SK-N-SH treated with all-trans-retinoic acid at 6 μM for 48 hours (cell line): ENCODE results near the gene SLC6A6.

Source experiments
- ATAC-seq: fragments of 200-7000 bp; cut with Tn5 transposase; 3 replicates; pipeline ENCODE4 v1.9.1; 2020; ENCODE audit warnings: mild to moderate bottlenecking, moderate library complexity
- ARNTL ChIP-seq: fragments of 450-650 bp; formaldehyde crosslinking; IDR thresholded peaks from 2 replicates; pipeline ENCODE4 v1.5.0; 2020; ENCODE audit warnings: low read depth, mild to moderate bottlenecking, moderate library complexity, borderline replicate concordance
- BACH2 ChIP-seq: fragments of 250-450 bp; sonication (Bioruptor Pico); IDR thresholded peaks from 2 replicates; pipeline ENCODE4 v1.9.0; 2021; ENCODE audit warnings: mild to moderate bottlenecking, borderline replicate concordance
- CREB5 ChIP-seq: fragments of 250-450 bp; sonication (Bioruptor Pico); IDR thresholded peaks from 2 replicates; pipeline ENCODE4 v1.5.1; 2020; ENCODE audit warnings: low read depth, mild to moderate bottlenecking, moderate library complexity
- CSDC2 ChIP-seq: fragments of 250-450 bp; sonication (Bioruptor Pico); IDR thresholded peaks from 2 replicates; pipeline ENCODE4 v1.5.0; 2020; ENCODE audit warnings: mild to moderate bottlenecking, moderate library complexity
- CSRNP3 ChIP-seq: fragments of 250-450 bp; sonication (Bioruptor Pico); IDR thresholded peaks from 2 replicates; pipeline ENCODE4 v1.5.1; 2021; ENCODE audit warnings: mild to moderate bottlenecking, moderate library complexity
- ESRRG ChIP-seq: fragments of 250-450 bp; sonication (Bioruptor Pico); IDR thresholded peaks from 2 replicates; pipeline ENCODE4 v1.6.1; 2021; ENCODE audit warnings: mild to moderate bottlenecking
- GLIS3 ChIP-seq: fragments of 250-450 bp; sonication (Bioruptor Pico); IDR thresholded peaks from 2 replicates; pipeline ENCODE4 v1.5.0; 2020; ENCODE audit warnings: mild to moderate bottlenecking, moderate library complexity
- ISL1 ChIP-seq: fragments of 250-450 bp; sonication (Bioruptor Pico); IDR thresholded peaks from 2 replicates; pipeline ENCODE4 v2.1.2; 2022; ENCODE audit warnings: mild to moderate bottlenecking, moderate library complexity
- OSR1 ChIP-seq: fragments of 250-450 bp; sonication (Bioruptor Pico); IDR thresholded peaks from 2 replicates; pipeline ENCODE4 v1.8.0; 2022; ENCODE audit warnings: moderate library complexity, mild to moderate bottlenecking, inconsistent platforms
- PATZ1 ChIP-seq: fragments of 250-450 bp; sonication (Bioruptor Pico); IDR thresholded peaks from 2 replicates; pipeline ENCODE4 v1.8.0; 2020; ENCODE audit warnings: mild to moderate bottlenecking, moderate library complexity, borderline replicate concordance
- POU6F1 ChIP-seq: fragments of 250-450 bp; sonication (Bioruptor Pico); IDR thresholded peaks from 2 replicates; pipeline ENCODE4 v1.8.0; 2021; ENCODE audit warnings: low read depth, mild to moderate bottlenecking, moderate library complexity, borderline replicate concordance
- PPARA ChIP-seq: fragments of 250-450 bp; sonication (Bioruptor Pico); IDR thresholded peaks from 2 replicates; pipeline ENCODE4 v1.5.0; 2020; ENCODE audit warnings: mild to moderate bottlenecking, borderline replicate concordance
- RARB ChIP-seq: fragments of 250-450 bp; sonication (Bioruptor Pico); IDR thresholded peaks from 2 replicates; pipeline ENCODE4 v1.8.0; 2021; ENCODE audit warnings: mild to moderate bottlenecking, moderate library complexity
- SNAI2 ChIP-seq: fragments of 250-450 bp; sonication (Bioruptor Pico); IDR thresholded peaks from 2 replicates; pipeline ENCODE4 v1.5.0; 2020; ENCODE audit warnings: mild to moderate bottlenecking, moderate library complexity
- TCF4 ChIP-seq: fragments of 250-450 bp; sonication (Bioruptor Pico); IDR thresholded peaks from 2 replicates; pipeline ENCODE4 v1.8.0; 2021; ENCODE audit warnings: mild to moderate bottlenecking, moderate library complexity, borderline replicate concordance
- TOX ChIP-seq: fragments of 250-450 bp; sonication (Bioruptor Pico); IDR thresholded peaks from 2 replicates; pipeline ENCODE4 v1.8.0; 2021; ENCODE audit warnings: mild to moderate bottlenecking, moderate library complexity, borderline replicate concordance
- TSHZ2 ChIP-seq: fragments of 250-450 bp; sonication (Bioruptor Pico); IDR thresholded peaks from 2 replicates; pipeline ENCODE4 v1.5.0; 2020; ENCODE audit warnings: mild to moderate bottlenecking, moderate library complexity
- ZFP3 ChIP-seq: fragments of 250-450 bp; sonication (Bioruptor Pico); IDR thresholded peaks from 2 replicates; pipeline ENCODE4 v1.5.0; 2020; ENCODE audit warnings: mild to moderate bottlenecking, moderate library complexity
- ZFP30 ChIP-seq: fragments of 450-650 bp; formaldehyde crosslinking; IDR thresholded peaks from 2 replicates; pipeline ENCODE4 v1.5.0; 2022; ENCODE audit warnings: mild to moderate bottlenecking, moderate library complexity
- ZNF565 ChIP-seq: fragments of 450-650 bp; formaldehyde crosslinking; conservative IDR thresholded peaks from 2 replicates; pipeline ENCODE4 v1.5.0; 2020; ENCODE audit warnings: low read depth, mild to moderate bottlenecking, moderate library complexity
- ZNF70 ChIP-seq: fragments of 450-650 bp; formaldehyde crosslinking; IDR thresholded peaks from 2 replicates; pipeline ENCODE4 v1.5.0; 2020; ENCODE audit warnings: mild to moderate bottlenecking, moderate library complexity
- ZNF8 ChIP-seq: fragments of 450-650 bp; formaldehyde crosslinking; IDR thresholded peaks from 2 replicates; pipeline ENCODE4 v1.5.0; 2020; ENCODE audit warnings: mild to moderate bottlenecking, moderate library complexity

SLC6A6 gene

GRCh38 chr3:14415501-14415900, 13.1 kb downstream of the SLC6A6 start:
- ATAC-seq: no peak; the same call in 1 of the 3 replicates
- TF ChIP-seq BACH2 (CRISPR knock-in tag) (no peak), SNAI2 (no peak), TOX (CRISPR knock-in tag) (no peak), ZFP30 (no peak), OSR1 (CRISPR knock-in tag) (no peak), ZNF565 (CRISPR knock-in tag) (no peak), PATZ1 (CRISPR knock-in tag) (no peak), CREB5 (CRISPR knock-in tag) (no peak), CSRNP3 (CRISPR knock-in tag) (no peak), RARB (CRISPR knock-in tag) (no peak), TCF4 (CRISPR knock-in tag) (no peak), ARNTL (CRISPR knock-in tag) (no peak)

- no peak for ATAC-seq
- TF ChIP-seq ZNF8 (CRISPR knock-in tag) (no peak), CSDC2 (CRISPR knock-in tag) (no peak), ISL1 (CRISPR knock-in tag) (no peak), RARB (CRISPR knock-in tag) (no peak), TCF4 (CRISPR knock-in tag) (no peak), GLIS3 (CRISPR knock-in tag) (no peak), SNAI2 (no peak), TSHZ2 (CRISPR knock-in tag) (no peak), ZFP30 (no peak), PATZ1 (CRISPR knock-in tag) (no peak), ZFP3 (CRISPR knock-in tag) (no peak), POU6F1 (no peak), ZNF565 (CRISPR knock-in tag) (no peak), CSRNP3 (CRISPR knock-in tag) (no peak), ARNTL (CRISPR knock-in tag) (no peak), ZNF70 (CRISPR knock-in tag) (no peak), OSR1 (CRISPR knock-in tag) (no peak), ESRRG (CRISPR knock-in tag) (no peak), PPARA (CRISPR knock-in tag) (no peak)
- TF ChIP-seq, all 23 proteins: peak for 0
These were observed 14.0 kb downstream of the SLC6A6 start for GRCh38 chr3:14416453-14416852.
